GM12892 (cell line): ENCODE measurements around the gene SLC35D3.

Experiments
- POLR2A ChIP-seq: IDR thresholded peaks from 2 replicates; pipeline ENCODE4 v1.6.1; 2011; ENCODE audit warnings: low read depth, low read length, control low read depth
- TAF1 ChIP-seq: IDR thresholded peaks from 2 replicates; pipeline ENCODE4 v1.6.1; 2011; ENCODE audit warnings: low read depth, mild to moderate bottlenecking, control low read depth, low read length, borderline replicate concordance

- no peak for TF ChIP-seq POLR2A
- no peak for TF ChIP-seq TAF1
These were observed 33.0 kb downstream of the SLC35D3 start for GRCh38 chr6:136955123-136955522.
